GM08714 (cell line): ENCODE measurements around the gene FCRL3.

Experiments used
- H3K4me3 ChIP-seq: fragments of 200-500 bp; sonication (Bioruptor generic); 2 replicates; pipeline ENCODE4 v1.5.1; 2014; ENCODE audit warnings: mild to moderate bottlenecking, low read length, inconsistent platforms
- ZNF274 ChIP-seq: IDR thresholded peaks from 2 replicates; pipeline ENCODE4 v1.6.1; 2012; ENCODE audit warnings: mild to moderate bottlenecking, low read depth, low read length

Gene FCRL3

DNA sequence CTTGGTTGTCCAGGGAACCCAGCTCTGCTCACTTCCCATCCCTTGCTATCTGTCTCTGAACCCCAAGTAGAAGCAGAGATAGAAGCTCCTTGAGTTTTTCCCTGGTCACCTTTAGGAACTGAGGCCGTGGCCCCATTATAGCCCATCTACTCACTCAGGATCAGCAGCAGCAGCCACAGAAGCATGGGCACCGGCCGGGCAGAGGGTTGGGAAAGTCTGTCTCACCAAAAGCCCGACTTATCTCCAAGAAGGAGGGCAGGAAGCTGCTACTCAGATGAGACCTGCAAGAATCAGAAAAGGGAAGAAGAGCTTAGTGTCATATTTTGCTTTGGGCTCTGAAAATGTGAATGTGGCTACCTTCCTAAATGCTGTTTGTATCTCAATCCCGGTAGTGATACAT is 264 bp downstream of the FCRL3 start:
- TF ChIP-seq ZNF274, result no peak

DNA sequence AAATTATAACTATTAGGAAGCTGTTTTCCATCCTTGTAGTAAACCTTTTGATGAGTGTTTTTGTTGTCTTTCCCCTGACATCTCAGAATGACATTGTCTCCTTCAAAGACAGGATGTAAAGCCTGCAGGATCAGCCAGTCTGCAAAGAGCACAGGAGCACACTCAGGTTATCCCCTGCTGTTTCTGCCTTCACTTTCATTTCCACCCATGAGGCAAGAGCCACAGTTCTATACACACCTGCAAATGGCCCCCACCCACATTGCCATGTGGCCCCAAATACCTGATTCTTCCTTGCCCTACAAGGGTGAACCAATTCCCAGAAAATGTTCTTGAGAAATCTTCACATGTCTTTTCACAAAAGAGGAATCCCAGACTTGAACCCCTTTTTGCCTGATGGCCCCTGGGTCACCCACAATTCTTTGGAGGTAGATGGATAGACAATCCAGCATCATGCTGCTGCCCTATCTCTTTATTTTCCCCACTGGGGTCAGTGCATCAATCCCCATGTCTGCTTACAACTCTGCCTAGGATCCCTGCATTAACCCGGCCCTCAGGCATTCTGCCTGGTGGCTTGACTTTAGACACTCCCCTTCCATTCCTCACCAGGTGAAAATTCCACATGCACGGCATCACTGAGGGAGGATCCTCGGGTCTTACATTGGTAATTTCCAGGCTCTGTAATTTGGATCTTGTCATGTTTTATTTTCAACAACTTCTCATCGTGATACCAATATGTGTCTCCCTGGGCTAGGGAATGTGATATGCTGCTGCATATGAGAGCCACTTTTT is 2.6 kb downstream of the FCRL3 start:
- H3K4me3 ChIP-seq, result no peak overlapping the region
- no peak for TF ChIP-seq ZNF274

More for the DNA sequence above, 264 bp downstream of the FCRL3 start:
- H3K4me3 ChIP-seq, result no peak overlapping the region

DNA sequence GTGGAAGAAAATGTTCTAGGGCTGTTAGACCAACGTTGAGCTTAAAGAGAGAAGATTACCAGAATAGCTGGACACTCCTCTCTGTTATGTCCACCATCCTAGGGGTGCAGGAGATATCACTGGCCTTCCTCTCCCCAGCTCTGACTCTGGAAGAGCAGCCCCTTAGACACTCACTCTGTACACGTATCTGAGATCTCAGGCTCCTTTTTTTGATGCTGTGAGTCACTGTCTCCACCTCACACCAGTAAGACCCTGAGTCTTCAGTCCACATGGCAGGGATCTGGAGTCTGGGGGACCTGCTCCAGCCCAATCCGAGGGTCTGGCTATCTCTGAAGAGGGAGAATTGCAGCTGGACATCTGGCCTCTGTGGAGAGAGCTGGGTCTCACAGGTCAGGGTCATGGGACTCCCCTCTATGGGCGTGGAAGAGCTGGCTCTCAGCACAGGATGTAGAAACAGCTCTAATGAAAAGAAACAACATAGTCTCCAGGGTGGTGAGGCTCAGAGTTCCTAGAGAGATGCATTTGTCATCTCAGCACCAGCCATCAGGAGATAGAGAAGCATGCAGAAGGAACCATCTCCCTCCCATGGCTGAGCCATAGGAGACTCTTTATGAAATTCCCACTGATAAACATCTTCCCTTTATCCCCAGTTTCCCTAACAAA is 3.5 kb downstream of the FCRL3 start:
- H3K4me3 ChIP-seq, result no peak overlapping the region
- no peak for TF ChIP-seq ZNF274

DNA sequence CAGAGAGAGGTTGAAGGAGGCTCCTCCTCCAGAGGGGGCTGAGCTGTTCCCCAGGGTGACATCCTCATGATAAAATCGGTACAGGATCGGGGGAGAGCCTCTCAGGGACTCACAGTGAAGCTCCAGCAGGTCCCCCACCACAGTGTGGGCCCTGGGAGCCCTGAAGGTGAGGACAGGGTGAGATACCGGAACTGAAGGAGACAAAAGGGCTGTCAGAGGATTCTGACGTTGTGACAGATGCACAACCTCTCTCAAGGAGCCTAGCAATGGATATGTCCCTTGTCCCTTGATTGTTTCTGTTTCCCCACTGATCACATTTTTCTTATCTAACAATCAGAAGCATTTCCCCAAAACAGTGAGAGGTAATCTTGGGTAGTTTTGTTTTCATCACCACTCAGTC is 5.2 kb downstream of the FCRL3 start:
- no peak for TF ChIP-seq ZNF274

DNA sequence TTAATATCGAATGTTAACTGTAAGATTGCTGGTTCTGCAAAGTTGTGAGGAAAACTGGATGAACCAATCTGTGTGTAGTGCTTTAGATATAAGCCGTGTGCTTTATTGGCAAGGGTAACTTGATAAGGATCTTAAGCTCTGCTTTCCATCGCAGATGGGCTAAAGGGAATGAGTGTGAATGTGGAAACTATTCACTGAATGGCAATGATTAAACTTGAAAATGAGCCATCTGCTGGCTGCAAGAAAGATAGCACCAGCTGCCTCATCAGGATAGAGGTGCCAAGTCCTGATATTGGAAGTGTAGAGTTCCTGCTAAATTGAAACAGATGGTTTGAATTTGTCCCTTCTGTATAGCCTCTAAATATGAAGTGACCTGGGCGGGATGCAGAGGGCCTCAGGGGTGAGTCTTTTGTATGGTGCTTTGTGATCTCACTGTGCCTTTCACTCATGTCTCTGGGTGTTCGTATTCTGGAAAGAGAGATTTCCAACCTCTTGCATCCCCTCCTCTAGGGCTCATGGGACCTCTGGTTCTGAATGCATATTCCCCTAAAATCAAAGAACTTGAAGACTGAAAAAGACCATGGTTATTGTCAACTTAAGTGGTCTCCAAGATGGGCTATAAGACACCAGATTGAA is 9.2 kb downstream of the FCRL3 start:
- no peak for TF ChIP-seq ZNF274

More for the DNA sequence above, 5.2 kb downstream of the FCRL3 start:
- H3K4me3 ChIP-seq, result no peak overlapping the region

DNA sequence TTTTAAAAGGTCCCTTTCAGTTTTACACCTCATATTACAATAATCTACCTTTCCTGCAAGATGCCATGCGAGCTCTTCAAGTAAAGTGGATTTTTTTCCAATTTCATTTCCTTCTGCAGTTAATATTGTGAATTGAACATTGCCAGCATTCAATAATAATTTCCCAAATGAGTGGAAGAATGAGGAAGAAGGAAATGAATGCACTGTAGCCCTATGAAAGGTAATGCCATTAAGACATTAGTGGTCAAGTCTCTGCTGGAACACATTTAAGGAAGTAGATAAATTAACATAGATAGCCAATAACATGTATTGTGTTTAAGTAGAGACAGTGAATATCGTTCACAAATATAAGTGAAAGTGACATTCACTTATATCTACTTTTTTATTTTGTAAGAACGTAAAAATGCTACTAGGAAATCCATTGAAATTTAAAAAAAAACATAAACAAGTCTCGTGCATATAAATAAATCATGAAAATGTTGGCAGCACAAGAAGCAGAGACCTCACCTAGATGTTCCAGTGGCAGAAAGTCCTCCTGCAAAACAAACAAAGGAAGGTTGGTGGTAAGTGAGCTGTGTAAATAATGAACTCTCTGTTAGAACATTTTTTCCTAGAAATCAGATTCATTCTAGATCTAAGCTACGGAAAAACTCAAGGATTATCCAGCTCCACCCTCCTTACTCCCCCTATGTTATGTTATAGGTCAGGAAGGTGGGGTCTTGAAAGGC is 17.7 kb downstream of the FCRL3 start:
- H3K4me3 ChIP-seq, result no peak overlapping the region
- TF ChIP-seq ZNF274, result no peak

More for the DNA sequence above, 9.2 kb downstream of the FCRL3 start:
- no peak overlapping the region for H3K4me3 ChIP-seq

DNA sequence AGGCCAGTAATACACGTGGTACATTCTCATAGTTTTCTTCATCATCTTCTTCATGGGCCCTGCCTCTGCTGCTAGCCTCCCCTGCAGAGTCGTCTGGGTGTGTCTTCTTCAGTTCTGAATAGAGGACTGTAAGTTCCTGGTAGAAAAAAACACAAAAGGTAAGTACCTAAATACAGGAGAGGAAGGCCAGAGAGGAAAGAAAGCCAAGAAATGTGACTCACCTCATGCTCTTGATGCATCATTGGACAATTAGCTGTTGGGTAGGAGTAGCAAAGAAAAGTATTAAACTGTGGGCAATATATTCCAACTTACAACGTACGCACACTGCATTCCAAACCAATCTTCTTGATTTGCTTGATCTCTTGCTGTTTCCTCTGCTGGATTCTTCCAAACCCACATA is 21.8 kb downstream of the FCRL3 start:
- TF ChIP-seq ZNF274, result no peak
- no peak overlapping the region for H3K4me3 ChIP-seq

DNA sequence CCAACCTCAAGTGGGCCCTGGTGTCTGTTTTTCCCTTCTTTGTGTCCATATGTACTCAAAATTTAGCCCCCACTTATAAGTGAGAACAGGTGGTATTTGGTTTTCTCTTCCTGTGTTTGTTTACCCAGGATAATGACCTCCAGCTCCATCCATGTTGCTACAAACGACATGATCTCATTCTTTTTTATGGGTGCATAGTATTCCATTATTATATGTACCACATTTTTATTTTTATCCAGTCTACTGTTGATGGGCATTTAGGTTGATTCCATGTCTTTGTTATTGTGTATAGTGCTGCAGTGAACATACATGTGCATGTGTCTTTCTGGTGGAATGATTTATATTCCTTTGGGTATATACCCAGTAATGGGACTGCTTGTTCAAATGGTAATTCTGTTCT is 27.6 kb downstream of the FCRL3 start:
- TF ChIP-seq ZNF274, result no peak

DNA sequence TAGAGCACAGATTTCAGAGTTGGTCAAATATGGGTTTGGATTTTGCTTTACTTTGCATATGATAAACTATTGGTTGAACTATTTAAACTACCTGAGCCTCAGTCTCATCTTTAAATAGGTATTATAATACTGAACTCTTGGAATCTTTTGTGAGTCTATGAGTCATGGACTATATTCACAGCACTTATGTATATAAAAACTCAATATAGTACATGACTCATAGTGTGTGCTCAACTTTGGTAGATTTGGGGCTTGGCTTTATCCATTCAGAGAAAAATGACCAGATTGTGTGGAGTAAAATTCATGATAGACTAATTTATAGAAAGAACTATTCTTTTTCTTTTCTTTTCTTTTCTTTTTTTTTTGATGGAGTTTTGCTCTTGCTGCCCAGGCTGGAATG is 28.7 kb downstream of the FCRL3 start:
- no peak overlapping the region for H3K4me3 ChIP-seq
- no peak for TF ChIP-seq ZNF274

More for the DNA sequence above, 27.6 kb downstream of the FCRL3 start:
- H3K4me3 ChIP-seq, result no peak overlapping the region

DNA sequence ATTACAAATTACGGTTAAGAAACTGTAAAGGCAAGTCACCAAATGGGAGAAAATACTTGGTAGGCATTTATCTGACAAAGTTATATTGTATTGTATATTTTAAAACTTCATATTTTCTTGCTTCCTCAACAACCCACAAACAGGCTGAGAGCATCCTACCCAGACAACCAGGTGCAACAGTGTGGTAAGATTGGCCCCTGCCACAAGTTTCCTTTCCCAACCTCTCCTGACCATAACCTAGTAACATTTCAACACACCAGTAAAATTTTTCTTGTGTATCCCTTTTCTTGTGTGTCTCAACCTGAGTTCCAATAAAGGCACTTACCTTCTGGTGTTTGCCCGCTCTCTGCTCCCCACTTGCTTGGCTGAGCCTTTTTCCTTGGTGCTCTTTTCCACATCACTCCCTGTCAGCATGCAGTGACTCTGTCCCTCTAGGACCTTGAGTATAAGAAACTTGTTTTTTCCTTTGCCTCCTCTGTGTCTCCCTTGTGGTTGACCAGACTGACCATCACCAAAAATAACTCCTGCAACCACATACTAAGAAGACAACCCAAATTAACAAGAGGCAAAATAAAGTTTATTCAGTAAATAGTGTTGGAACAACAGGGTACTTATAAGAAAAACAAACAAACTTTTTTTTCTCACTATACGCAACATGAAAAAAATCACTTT is 40.9 kb downstream of the FCRL3 start:
- no peak for TF ChIP-seq ZNF274
- peak overlapping the region; percentile 43; the same call in 1 of the 2 replicates for H3K4me3 ChIP-seq

DNA sequence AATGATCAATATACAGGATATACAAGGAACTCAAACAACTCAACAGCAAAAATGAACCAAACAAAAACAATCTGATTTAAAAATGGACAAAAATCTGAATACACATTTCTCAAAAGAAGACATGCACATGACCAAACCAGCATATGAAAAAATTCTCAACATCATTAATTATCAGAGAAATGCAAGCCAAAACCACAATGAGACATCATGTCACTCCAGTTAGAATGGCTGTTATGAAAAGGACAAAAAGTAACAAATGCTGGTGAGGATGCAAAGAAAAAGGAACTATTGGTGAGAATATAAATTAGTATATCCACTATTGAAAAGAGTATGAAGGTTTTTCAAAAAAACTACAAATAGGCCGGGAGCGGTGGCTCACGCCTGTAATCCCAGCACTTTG is 42.0 kb downstream of the FCRL3 start:
- TF ChIP-seq ZNF274, result no peak
- no peak overlapping the region for H3K4me3 ChIP-seq

DNA sequence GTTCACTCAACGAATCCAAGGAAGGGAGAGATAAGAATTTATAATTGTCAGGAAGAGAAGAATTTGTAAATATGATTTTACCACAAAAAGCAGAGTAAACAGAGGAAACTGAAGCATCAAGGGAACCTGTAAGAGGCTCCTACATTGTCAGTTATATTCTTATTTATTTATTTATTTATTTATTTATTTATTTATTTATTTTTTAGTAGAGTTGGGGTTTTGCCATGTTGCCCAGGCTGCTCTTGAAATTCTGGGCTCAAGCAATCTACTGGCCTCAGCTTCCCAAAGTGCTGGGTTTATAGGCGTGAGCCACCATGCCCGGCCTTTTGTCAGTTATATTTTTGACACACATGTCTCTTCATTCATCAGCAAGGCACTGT is 47.1 kb downstream of the FCRL3 start:
- no peak overlapping the region for H3K4me3 ChIP-seq
- TF ChIP-seq ZNF274, result no peak

DNA sequence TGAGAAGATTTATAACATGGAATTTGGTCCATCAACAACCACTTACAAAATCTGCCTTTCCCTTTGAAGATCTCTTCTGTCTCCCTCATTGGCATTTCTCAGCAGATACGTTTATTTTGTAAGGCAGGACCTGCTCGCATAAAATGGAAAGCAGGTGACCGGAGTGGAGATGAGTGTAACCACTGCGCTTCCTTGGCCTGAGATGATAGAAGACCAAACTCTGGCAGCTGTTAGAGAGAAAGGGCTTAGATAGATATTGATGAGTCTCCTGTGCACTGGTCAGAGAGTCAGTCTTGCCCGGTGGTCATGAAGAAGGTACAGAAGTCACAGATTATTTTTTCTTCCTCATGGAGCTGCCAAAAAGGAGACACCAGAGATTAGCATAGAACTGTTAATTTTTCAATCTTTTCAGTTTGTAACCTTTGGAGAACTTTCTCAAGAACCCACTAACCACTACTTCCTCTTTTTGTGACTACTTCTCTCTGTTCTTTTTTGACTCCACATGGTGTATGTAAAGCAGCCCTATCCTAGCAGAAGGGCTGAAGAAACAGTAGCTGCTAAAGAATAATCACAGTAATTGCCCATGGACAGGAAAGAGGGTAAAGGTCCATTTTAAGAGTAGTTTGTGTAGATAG is 47.6 kb downstream of the FCRL3 start:
- TF ChIP-seq ZNF274, result no peak
- no peak overlapping the region; the same call in 1 of the 2 replicates for H3K4me3 ChIP-seq
